ENCODE results near the gene METTL24.

DNA sequence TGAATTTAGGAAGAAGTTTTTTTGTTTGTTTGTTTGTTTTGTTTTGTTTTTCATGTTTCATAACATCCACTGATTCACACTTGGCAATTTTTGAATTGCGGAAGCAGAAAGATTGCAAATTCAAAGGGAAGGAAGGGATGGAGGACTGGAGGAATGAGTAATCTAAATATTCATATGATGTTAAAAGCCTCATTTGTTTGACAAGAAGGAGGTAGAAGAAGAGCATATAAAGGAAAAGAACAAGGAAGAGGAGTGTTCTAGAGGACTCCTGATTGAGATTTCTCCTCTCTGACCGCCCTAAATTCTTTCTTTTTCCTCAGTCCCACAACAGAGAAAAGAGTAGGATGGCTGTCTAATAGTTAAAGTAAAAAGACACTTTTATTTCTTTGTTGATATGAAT, 88.5 kb downstream of the METTL24 start:
- no peak for TF ChIP-seq CBFB (IDR thresholded peaks at IDR 0.05; ENCODE audit: low read depth)
- TF ChIP-seq FOS (IDR thresholded peaks at IDR 0.05; ENCODE audit: borderline replicate concordance, extremely low read depth, insufficient read length), result no peak
- TF ChIP-seq POLR2A (IDR thresholded peaks at IDR 0.05; ENCODE audit: low read depth, low read length), result no peak
- no peak for TF ChIP-seq EGR1 (IDR thresholded peaks at IDR 0.05; ENCODE audit: borderline replicate concordance in 1 of 2, low read depth in 2 of 2, low read length in 2 of 2)

Measured in GM12878 (cell line).